Adrenal gland (tissue), 5 donors: ENCODE data around the gene ST8SIA4.

ENCODE experiments used
- POLR2A ChIP-seq, 2 donors: fragments of 450-650 bp; IDR thresholded peaks; one replicate each; pipeline ENCODE4 v1.6.1; 2017; ENCODE audit warnings: antibody characterized with exemption in 2 of 2, mild to moderate bottlenecking in 2 of 2, moderate library complexity in 1 of 2
- TF ChIP-seq, protein P1 (sequence below), 6 experiments: fragments of 450-650 bp in 4 of 6; fragments of 200-600 bp in 2 of 6; sonication (generic) in 1 of 6; IDR thresholded peaks; 1 replicate in 5 of 6; 2 replicates in 1 of 6; pipeline versions ENCODE4 v1.5.1 to v1.8.0; 2016 to 2021; ENCODE audit warnings: antibody characterized with exemption in 6 of 6, mild to moderate bottlenecking in 2 of 6, moderate library complexity in 1 of 6
- donor health status: DM: no; HTN: no; CAD: no.

DNA sequence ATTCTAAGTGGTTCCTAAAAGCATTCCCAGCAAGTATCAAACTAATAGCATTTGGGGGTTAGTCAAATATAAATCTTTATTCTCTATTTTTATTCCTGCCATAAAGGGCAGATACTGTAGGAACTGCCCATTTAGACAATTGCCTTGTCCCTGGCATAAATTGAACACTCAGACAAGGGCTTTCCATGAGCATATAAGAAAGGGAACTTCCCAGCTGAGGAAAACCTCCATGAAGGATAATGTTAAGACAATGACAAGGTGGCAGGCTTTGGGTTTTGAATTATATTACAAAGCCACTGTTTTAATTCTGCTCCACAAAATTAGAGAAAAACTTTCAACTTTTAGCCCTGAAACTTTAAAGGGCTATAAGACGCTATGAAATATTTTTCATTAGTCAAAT is 81.3 kb downstream of the ST8SIA4 start:
- TF ChIP-seq, protein P1, sequence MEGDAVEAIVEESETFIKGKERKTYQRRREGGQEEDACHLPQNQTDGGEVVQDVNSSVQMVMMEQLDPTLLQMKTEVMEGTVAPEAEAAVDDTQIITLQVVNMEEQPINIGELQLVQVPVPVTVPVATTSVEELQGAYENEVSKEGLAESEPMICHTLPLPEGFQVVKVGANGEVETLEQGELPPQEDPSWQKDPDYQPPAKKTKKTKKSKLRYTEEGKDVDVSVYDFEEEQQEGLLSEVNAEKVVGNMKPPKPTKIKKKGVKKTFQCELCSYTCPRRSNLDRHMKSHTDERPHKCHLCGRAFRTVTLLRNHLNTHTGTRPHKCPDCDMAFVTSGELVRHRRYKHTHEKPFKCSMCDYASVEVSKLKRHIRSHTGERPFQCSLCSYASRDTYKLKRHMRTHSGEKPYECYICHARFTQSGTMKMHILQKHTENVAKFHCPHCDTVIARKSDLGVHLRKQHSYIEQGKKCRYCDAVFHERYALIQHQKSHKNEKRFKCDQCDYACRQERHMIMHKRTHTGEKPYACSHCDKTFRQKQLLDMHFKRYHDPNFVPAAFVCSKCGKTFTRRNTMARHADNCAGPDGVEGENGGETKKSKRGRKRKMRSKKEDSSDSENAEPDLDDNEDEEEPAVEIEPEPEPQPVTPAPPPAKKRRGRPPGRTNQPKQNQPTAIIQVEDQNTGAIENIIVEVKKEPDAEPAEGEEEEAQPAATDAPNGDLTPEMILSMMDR (IDR thresholded peaks at IDR 0.05) = no peak
- no peak for TF ChIP-seq POLR2A (IDR thresholded peaks at IDR 0.05)
